ENCODE results near the gene CTPS1.

CTPS1 gene

DNA sequence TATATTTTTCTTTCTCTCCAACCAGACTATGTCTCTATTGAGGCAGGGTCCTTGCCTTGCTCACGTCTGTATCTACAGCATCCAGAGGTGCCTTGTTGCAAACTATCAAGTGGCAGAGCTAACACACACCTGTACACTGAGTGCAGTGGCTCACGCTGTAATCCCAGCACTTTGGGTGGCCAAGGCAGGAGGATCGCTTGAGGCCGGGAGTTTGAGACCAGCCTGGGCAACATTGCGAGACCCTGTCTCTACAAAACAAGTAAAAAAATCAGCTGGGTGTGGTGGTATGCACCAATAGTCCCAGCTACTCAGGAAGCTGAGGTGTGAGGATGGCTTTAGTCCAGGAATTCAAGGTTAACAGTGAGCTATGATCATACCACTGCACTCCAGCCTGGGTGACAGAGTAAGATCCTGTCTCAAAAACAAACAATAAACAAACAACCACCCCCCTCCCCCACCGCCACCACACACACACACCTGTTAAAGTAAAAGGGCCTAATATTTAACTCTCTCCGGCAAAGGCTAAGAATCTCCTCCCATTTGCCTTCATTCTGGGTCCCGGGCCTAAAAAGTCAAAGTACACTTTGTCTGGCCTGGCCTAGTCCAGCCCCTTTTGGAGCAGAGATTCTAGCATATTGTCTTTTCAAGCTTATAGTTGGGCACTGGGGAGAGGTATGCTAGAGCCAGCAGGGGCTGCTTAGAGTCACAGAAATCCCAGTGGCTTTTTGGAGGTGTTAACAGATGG lies 51.5 kb downstream of the CTPS1 start (continued):
- TF ChIP-seq, protein P1, sequence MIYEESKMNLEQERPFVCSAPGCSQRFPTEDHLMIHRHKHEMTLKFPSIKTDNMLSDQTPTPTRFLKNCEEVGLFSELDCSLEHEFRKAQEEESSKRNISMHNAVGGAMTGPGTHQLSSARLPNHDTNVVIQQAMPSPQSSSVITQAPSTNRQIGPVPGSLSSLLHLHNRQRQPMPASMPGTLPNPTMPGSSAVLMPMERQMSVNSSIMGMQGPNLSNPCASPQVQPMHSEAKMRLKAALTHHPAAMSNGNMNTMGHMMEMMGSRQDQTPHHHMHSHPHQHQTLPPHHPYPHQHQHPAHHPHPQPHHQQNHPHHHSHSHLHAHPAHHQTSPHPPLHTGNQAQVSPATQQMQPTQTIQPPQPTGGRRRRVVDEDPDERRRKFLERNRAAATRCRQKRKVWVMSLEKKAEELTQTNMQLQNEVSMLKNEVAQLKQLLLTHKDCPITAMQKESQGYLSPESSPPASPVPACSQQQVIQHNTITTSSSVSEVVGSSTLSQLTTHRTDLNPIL (CRISPR knock-in tag; IDR thresholded peaks at IDR 0.05; ENCODE audit: low read depth): no peak
- TF ChIP-seq SNAI2 (CRISPR knock-in tag; IDR thresholded peaks at IDR 0.05): no peak
- TF ChIP-seq POU6F1 (CRISPR knock-in tag; IDR thresholded peaks at IDR 0.05; ENCODE audit: borderline replicate concordance, low read depth): no peak
- no peak for TF ChIP-seq OSR1 (CRISPR knock-in tag; IDR thresholded peaks at IDR 0.05)

DNA sequence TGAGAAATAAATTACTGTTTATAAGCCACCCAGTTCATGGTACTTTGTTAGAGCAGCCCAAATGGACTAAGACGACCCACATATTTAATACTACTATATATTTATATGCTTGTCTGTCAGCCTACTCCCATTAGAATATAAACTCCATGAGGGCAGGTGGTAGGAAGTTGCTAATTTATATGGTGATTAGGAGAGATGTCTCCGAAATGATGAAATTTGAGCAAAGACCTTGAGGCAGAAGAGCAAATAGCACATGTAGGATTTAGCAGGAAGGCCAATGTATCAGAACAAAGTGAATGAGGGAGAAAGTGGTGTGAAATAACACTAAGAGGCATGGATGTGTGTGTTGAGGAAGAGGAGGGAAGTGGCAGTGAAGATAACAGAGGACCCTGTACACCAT lies 52.7 kb downstream of the CTPS1 start:
- TF ChIP-seq ZNF70 (CRISPR knock-in tag; IDR thresholded peaks at IDR 0.05) (no peak), CSDC2 (CRISPR knock-in tag; IDR thresholded peaks at IDR 0.05) (no peak), ESRRG (CRISPR knock-in tag; IDR thresholded peaks at IDR 0.05) (no peak), ARNTL (CRISPR knock-in tag; IDR thresholded peaks at IDR 0.05; ENCODE audit: borderline replicate concordance, low read depth) (no peak), ZFP30 (CRISPR knock-in tag; IDR thresholded peaks at IDR 0.05) (no peak), RARB (CRISPR knock-in tag; IDR thresholded peaks at IDR 0.05) (no peak), BACH2 (CRISPR knock-in tag; IDR thresholded peaks at IDR 0.05; ENCODE audit: borderline replicate concordance) (no peak), GLIS3 (CRISPR knock-in tag; IDR thresholded peaks at IDR 0.05) (no peak), TCF4 (CRISPR knock-in tag; IDR thresholded peaks at IDR 0.05; ENCODE audit: borderline replicate concordance) (no peak), ZFP3 (CRISPR knock-in tag; IDR thresholded peaks at IDR 0.05) (no peak), ZNF8 (CRISPR knock-in tag; IDR thresholded peaks at IDR 0.05) (no peak), PPARA (CRISPR knock-in tag; IDR thresholded peaks at IDR 0.05; ENCODE audit: borderline replicate concordance) (no peak), ZC3H10 (CRISPR knock-in tag; IDR thresholded peaks at IDR 0.05) (no peak), ZNF565 (CRISPR knock-in tag; conservative IDR thresholded peaks at IDR 0.05; ENCODE audit: low read depth) (no peak), CSRNP3 (CRISPR knock-in tag; IDR thresholded peaks at IDR 0.05) (no peak), ISL1 (CRISPR knock-in tag; IDR thresholded peaks at IDR 0.05) (no peak), SNAI2 (CRISPR knock-in tag; IDR thresholded peaks at IDR 0.05) (no peak)
- TF ChIP-seq, protein P1 (CRISPR knock-in tag; IDR thresholded peaks at IDR 0.05; ENCODE audit: low read depth): no peak
- TF ChIP-seq, protein P2, sequence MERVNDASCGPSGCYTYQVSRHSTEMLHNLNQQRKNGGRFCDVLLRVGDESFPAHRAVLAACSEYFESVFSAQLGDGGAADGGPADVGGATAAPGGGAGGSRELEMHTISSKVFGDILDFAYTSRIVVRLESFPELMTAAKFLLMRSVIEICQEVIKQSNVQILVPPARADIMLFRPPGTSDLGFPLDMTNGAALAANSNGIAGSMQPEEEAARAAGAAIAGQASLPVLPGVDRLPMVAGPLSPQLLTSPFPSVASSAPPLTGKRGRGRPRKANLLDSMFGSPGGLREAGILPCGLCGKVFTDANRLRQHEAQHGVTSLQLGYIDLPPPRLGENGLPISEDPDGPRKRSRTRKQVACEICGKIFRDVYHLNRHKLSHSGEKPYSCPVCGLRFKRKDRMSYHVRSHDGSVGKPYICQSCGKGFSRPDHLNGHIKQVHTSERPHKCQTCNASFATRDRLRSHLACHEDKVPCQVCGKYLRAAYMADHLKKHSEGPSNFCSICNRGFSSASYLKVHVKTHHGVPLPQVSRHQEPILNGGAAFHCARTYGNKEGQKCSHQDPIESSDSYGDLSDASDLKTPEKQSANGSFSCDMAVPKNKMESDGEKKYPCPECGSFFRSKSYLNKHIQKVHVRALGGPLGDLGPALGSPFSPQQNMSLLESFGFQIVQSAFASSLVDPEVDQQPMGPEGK (CRISPR knock-in tag; IDR thresholded peaks at IDR 0.05; ENCODE audit: borderline replicate concordance): no peak
- ATAC-seq: no peak

- no peak for TF ChIP-seq ZFP30 (CRISPR knock-in tag; IDR thresholded peaks at IDR 0.05)
- no peak for TF ChIP-seq CSRNP3 (CRISPR knock-in tag; IDR thresholded peaks at IDR 0.05)
- no peak for TF ChIP-seq CSDC2 (CRISPR knock-in tag; IDR thresholded peaks at IDR 0.05)
- TF ChIP-seq, protein P1 (CRISPR knock-in tag; IDR thresholded peaks at IDR 0.05; ENCODE audit: low read depth): no peak
- TF ChIP-seq BACH2 (CRISPR knock-in tag; IDR thresholded peaks at IDR 0.05; ENCODE audit: borderline replicate concordance): no peak
- TF ChIP-seq OSR1 (CRISPR knock-in tag; IDR thresholded peaks at IDR 0.05): no peak
- TF ChIP-seq TSHZ2 (CRISPR knock-in tag; IDR thresholded peaks at IDR 0.05): no peak
- TF ChIP-seq ZNF565 (CRISPR knock-in tag; conservative IDR thresholded peaks at IDR 0.05; ENCODE audit: low read depth): no peak
- no peak for ATAC-seq
Measured at GRCh38 chr1:41033272-41033671, 53.8 kb downstream of the CTPS1 start.

All from SK-N-SH treated with all-trans-retinoic acid at 6 μM for 48 hours (cell line).